Kidney (tissue), 14 donors: ENCODE data around the gene CD38. TPM values are rescaled to one million over a fixed set of nuclear protein-coding genes. Genes with fewer than 3 reads are reported as not detected.
A peak's percentile ranks its signal among the peaks of the same experiment; 100 is the strongest.

Experiments
- DNase-seq, 5 donors: peaks; one replicate each; pipeline ENCODE4 v3.0.0-alpha.2; 2013 to 2020
- FAIRE-seq: peaks from 2 replicates; lab custom pipeline; 2012; peaks lifted over from hg19 to GRCh38; lab: Jason Lieb, UNC
- H3K27ac ChIP-seq, 2 donors: one replicate each; pipeline ENCODE4 v1.7.0; 2013; ENCODE audit warnings: low read depth in 2 of 2, low read length in 2 of 2, inconsistent platforms in 1 of 2
- H3K27me3 ChIP-seq: one replicate; pipeline ENCODE4 v1.7.1; 2013; ENCODE audit warnings: low read length, inconsistent platforms; ENCODE audit not compliant: control insufficient read depth, insufficient read depth
- H3K36me3 ChIP-seq, 3 donors: one replicate each; pipeline versions ENCODE4 v1.7.0 to v1.7.1; 2013; ENCODE audit warnings: low read length in 3 of 3, control low read depth in 1 of 3, inconsistent platforms in 1 of 3; ENCODE audit not compliant: insufficient read depth in 3 of 3, control insufficient read depth in 2 of 3
- H3K4me1 ChIP-seq, 3 donors: one replicate each; pipeline versions ENCODE4 v1.7.0 to v1.7.1; 2013; ENCODE audit warnings: low read length in 3 of 3, inconsistent platforms in 1 of 3, low read depth in 1 of 3; ENCODE audit not compliant: control insufficient read depth in 2 of 3, insufficient read depth in 2 of 3
- H3K4me3 ChIP-seq, 3 donors: one replicate each; pipeline versions ENCODE4 v1.7.0 to v1.8.1; 2013; ENCODE audit warnings: low read length in 3 of 3, control low read depth in 1 of 3, inconsistent platforms in 1 of 3
- H3K9ac ChIP-seq, 3 donors: one replicate each; pipeline versions ENCODE4 v1.7.0 to v1.7.1; 2013; ENCODE audit warnings: low read length in 3 of 3, control low read depth in 1 of 3, inconsistent platforms in 1 of 3
- H3K9me3 ChIP-seq, 3 donors: one replicate each; pipeline versions ENCODE4 v1.7.0 to v1.7.1; 2013; ENCODE audit warnings: low read length in 3 of 3, control low read depth in 1 of 3, inconsistent platforms in 1 of 3; ENCODE audit not compliant: control insufficient read depth in 2 of 3, insufficient read depth in 1 of 3
- intact Hi-C: fragments of 100-400 bp; cut with DNase I; formaldehyde crosslinking; loops from one replicate; pipeline ENCODE4 v1.11.1; 2022
- polyA plus RNA-seq: library from polyadenylated mRNA; stranded (reverse); fragments of 350-450 nt; fragmentation: Illumina TruSeq; extraction: RNeasy Lipid Tissue Mini Kit (QIAGEN cat#74804); gene quantifications from one replicate; pipeline ENCODE4 v1.2.3, GENCODE V29; 2014; ENCODE audit warnings: low read depth, low replicate concordance; ENCODE audit not compliant: insufficient read depth
- total RNA-seq: library from RNA; stranded (reverse); fragmentation: NEBNext Ultra II Directional; extraction: Animal tissue kit (Norgen Biotek cat#: 25700); gene quantifications from one replicate; pipeline ENCODE4 v1.2.1, GENCODE V29; 2021
- TF ChIP-seq, protein P1 (sequence below): IDR thresholded peaks from 3 replicates; pipeline ENCODE4 v1.5.1; 2012; ENCODE audit warnings: mild to moderate bottlenecking, moderate library complexity, borderline replicate concordance; ENCODE audit not compliant: insufficient read depth; ENCODE audit errors: extremely low read depth
- donor health status: control.
- donor health status: control.
- donor health status: control.
- donor health status: control.
- donor health status: control.
- donor health status: DM: yes; HTN: yes; CAD: no.
- donor health status: Normal renal cell carcinoma (clear cell type).

Gene CD38
- total and polyA plus RNA-seq, 2 donors from 2014 or later: 0.15 to 8.9 TPM

GRCh38 chr4:15811703-15812337, 33.7 kb downstream of the CD38 start:
- H3K4me3 ChIP-seq: no peak overlapping the region
- no peak overlapping the region for H3K27ac ChIP-seq
- no peaks in the 10 kb centered on the region for H3K4me1 ChIP-seq
- no peak for FAIRE-seq
- DNase-seq: peak in 1 of 5 donors; percentile 15
- no peaks in the 10 kb centered on the region for H3K27me3 ChIP-seq
- no peaks in the 10 kb centered on the region for H3K36me3 ChIP-seq
- H3K9ac ChIP-seq: no peak overlapping the region
- H3K9me3 ChIP-seq: no peaks in the 10 kb centered on the region
- TF ChIP-seq, protein P1, sequence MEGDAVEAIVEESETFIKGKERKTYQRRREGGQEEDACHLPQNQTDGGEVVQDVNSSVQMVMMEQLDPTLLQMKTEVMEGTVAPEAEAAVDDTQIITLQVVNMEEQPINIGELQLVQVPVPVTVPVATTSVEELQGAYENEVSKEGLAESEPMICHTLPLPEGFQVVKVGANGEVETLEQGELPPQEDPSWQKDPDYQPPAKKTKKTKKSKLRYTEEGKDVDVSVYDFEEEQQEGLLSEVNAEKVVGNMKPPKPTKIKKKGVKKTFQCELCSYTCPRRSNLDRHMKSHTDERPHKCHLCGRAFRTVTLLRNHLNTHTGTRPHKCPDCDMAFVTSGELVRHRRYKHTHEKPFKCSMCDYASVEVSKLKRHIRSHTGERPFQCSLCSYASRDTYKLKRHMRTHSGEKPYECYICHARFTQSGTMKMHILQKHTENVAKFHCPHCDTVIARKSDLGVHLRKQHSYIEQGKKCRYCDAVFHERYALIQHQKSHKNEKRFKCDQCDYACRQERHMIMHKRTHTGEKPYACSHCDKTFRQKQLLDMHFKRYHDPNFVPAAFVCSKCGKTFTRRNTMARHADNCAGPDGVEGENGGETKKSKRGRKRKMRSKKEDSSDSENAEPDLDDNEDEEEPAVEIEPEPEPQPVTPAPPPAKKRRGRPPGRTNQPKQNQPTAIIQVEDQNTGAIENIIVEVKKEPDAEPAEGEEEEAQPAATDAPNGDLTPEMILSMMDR: no peak
- intact Hi-C loops: no loop called here

DNA sequence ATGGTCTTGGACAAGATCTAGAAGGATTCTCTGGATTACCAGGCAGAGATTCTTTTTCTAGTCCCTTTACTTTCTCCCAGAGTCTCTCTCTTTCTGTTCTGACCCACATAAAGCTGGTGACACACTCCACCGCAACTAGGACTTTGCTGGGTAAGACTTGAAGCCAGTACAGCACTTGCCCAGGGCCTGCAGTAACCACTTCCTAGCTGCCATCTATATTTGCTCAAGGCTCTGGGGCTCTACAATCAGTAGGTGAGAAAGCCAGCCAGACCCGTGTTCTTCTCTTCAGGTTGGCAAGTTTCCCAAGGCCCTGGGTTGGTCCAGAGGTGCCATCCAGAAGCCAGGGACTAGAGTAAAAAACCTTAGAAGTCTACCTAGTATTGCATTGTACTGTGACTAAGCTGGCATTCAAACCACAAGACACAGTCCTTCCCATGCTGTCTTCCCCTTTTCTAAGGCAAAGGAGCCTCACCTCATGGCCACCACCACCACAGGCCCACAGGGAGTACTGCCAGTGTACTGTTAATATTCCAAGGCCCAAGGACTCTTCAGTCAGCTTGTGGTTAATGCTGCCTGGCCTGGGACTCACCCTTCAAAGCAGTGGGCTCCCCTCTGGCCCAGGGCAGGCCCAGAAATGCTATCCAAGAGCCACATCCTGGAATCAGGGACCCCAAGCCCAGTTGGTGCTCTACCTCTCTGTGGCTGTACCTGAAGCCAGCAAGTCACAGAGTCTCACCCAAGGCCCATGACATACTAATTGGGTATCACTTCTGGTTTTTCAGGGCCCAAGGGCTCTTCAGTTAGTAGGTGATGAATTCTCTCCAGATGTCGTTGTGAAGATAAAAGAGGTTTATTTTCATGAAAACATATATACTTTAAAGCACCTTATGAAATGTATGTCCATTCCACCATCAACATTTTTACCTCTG, 54.7 kb downstream of the CD38 start:
- no peak overlapping the region for H3K4me3 ChIP-seq
- no peak for DNase-seq
- H3K9ac ChIP-seq: no peak overlapping the region
- FAIRE-seq: no peak
- H3K27me3 ChIP-seq: no peaks in the 10 kb centered on the region
- H3K9me3 ChIP-seq: no peaks in the 10 kb centered on the region
- H3K4me1 ChIP-seq: no peaks in the 10 kb centered on the region
- H3K36me3 ChIP-seq: no peaks in the 10 kb centered on the region
- H3K27ac ChIP-seq: no peak overlapping the region
- intact Hi-C loops: no loop called here
- TF ChIP-seq, protein P1: no peak

DNA sequence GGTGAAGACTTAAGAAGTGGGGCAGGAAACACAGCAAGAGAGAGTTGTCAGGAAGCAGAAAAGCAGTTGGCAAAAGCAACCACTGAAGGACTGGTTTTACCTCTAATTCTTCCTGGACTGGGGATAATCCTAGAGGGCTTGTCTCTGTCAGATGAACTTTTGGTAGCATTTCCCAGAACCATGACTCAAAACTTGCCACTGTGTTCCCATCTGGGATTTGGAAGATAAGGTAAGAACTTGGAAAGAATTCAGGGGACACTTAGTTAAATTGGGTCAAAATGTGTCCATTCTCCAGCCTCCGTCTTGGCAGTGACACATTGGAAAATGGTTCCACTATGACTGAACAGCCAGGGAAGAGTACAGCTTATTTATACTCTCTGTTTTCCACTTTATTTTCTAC, 55.7 kb downstream of the CD38 start:
- Histone ChIP-seq H3K9ac (no peak overlapping the region), H3K4me1 (no peaks in the 10 kb centered on the region), H3K27ac (no peak overlapping the region), H3K27me3 (no peaks in the 10 kb centered on the region), H3K36me3 (no peaks in the 10 kb centered on the region), H3K9me3 (no peaks in the 10 kb centered on the region), H3K4me3 (no peak overlapping the region)
- FAIRE-seq (no peak), DNase-seq (no peak)
- intact Hi-C loops: no loop called here
- TF ChIP-seq, protein P1: no peak
